WTC11 (cell line): ENCODE data around the gene CLNK. TPM values are rescaled to one million over a fixed set of nuclear protein-coding genes. Genes with fewer than 3 reads are reported as not detected.

Experiments used
- ATAC-seq: fragments of 200-7000 bp; cut with Tn5 transposase; 2 replicates; pipeline ENCODE4 v1.10.0; 2021; ENCODE audit warnings: mild to moderate bottlenecking, moderate library complexity
- CTCF ChIA-PET: fragments of 300-600 bp; sonication (Branson Sonifier 250); formaldehyde crosslinking; loops from one replicate; lab custom pipeline; 2021; ENCODE audit warnings: antibody characterized with exemption; lab: Charles Lee
- POLR2A ChIA-PET: fragments of 350-600 bp; sonication (Branson Sonifier 250); formaldehyde crosslinking; loops from one replicate; lab custom pipeline; 2021; ENCODE audit warnings: antibody characterized with exemption; lab: Charles Lee
- DNase-seq: peaks from one replicate; pipeline ENCODE4 v3.0.0; 2021; ENCODE audit warnings: low spot score
- H3K27ac Mint-ChIP-seq: 2 replicates; pipeline ENCODE4 v1.8.0; 2021; ENCODE audit warnings: mixed read lengths
- H3K27me3 Mint-ChIP-seq: 2 replicates; pipeline ENCODE4 v1.8.0; 2021; ENCODE audit warnings: low read depth, mild to moderate bottlenecking, moderate library complexity, mixed read lengths
- H3K36me3 Mint-ChIP-seq: 2 replicates; pipeline ENCODE4 v1.8.0; 2021; ENCODE audit warnings: mixed read lengths
- H3K4me1 Mint-ChIP-seq: 2 replicates; pipeline ENCODE4 v1.8.0; 2022; ENCODE audit warnings: mixed read lengths
- H3K4me3 Mint-ChIP-seq: 2 replicates; pipeline ENCODE4 v1.8.0; 2021; ENCODE audit warnings: mild to moderate bottlenecking, moderate library complexity, mixed read lengths
- H3K9me3 Mint-ChIP-seq: 2 replicates; pipeline ENCODE4 v1.8.0; 2021; ENCODE audit warnings: mixed read lengths
- AFF4 ChIP-seq: sonication (generic); formaldehyde crosslinking; IDR thresholded peaks from 2 replicates; pipeline ENCODE4 v1.8.1; 2023; ENCODE audit warnings: mild to moderate bottlenecking, missing genetic modification reagents, borderline replicate concordance
- ATF1 ChIP-seq: sonication (generic); formaldehyde crosslinking; IDR thresholded peaks from 2 replicates; pipeline ENCODE4 v1.8.1; 2023; ENCODE audit warnings: mild to moderate bottlenecking, moderate library complexity, missing genetic modification reagents
- ELF4 ChIP-seq: sonication (generic); formaldehyde crosslinking; IDR thresholded peaks from 2 replicates; pipeline ENCODE4 v1.8.1; 2022; ENCODE audit warnings: low read depth, mild to moderate bottlenecking, moderate library complexity, missing genetic modification reagents
- EMX1 ChIP-seq: fragments of 250-450 bp; sonication (Bioruptor Pico); IDR thresholded peaks from 2 replicates; pipeline ENCODE4 v1.8.0; 2021; ENCODE audit warnings: mild to moderate bottlenecking
- ERG ChIP-seq: fragments of 250-450 bp; sonication (Bioruptor Pico); IDR thresholded peaks from 2 replicates; pipeline ENCODE4 v1.8.0; 2021; ENCODE audit warnings: mild to moderate bottlenecking
- ETV6 ChIP-seq: sonication (generic); formaldehyde crosslinking; IDR thresholded peaks from 2 replicates; pipeline ENCODE4 v1.8.1; 2022; ENCODE audit warnings: mild to moderate bottlenecking, missing genetic modification reagents
- FOXP1 ChIP-seq: sonication (generic); formaldehyde crosslinking; IDR thresholded peaks from 2 replicates; pipeline ENCODE4 v1.8.0; 2022; ENCODE audit warnings: missing genetic modification reagents, mild to moderate bottlenecking, moderate library complexity, borderline replicate concordance
- GRHL2 ChIP-seq: fragments of 250-450 bp; sonication (Bioruptor Pico); IDR thresholded peaks from 2 replicates; pipeline ENCODE4 v1.8.0; 2022; ENCODE audit warnings: mild to moderate bottlenecking, moderate library complexity; ENCODE audit not compliant: insufficient replicate concordance, severe bottlenecking
- IRF2 ChIP-seq: sonication (generic); formaldehyde crosslinking; IDR thresholded peaks from 2 replicates; pipeline ENCODE4 v1.8.0; 2022; ENCODE audit warnings: low read depth, missing genetic modification reagents, borderline replicate concordance
- KAT7 ChIP-seq: sonication (generic); formaldehyde crosslinking; IDR thresholded peaks from 2 replicates; pipeline ENCODE4 v1.8.1; 2023; ENCODE audit warnings: missing genetic modification reagents, mild to moderate bottlenecking, borderline replicate concordance
- MAX ChIP-seq: sonication (generic); formaldehyde crosslinking; IDR thresholded peaks from 2 replicates; pipeline ENCODE4 v1.8.0; 2022; ENCODE audit warnings: mild to moderate bottlenecking, missing genetic modification reagents
- NFATC4 ChIP-seq: fragments of 250-450 bp; sonication (Bioruptor Pico); IDR thresholded peaks from 2 replicates; pipeline ENCODE4 v1.9.0; 2021; ENCODE audit warnings: mild to moderate bottlenecking
- NFE2L1 ChIP-seq: sonication (generic); formaldehyde crosslinking; IDR thresholded peaks from 2 replicates; pipeline ENCODE4 v1.8.1; 2023; ENCODE audit warnings: missing genetic modification reagents
- SMAD4 ChIP-seq: sonication (generic); formaldehyde crosslinking; IDR thresholded peaks from 2 replicates; pipeline ENCODE4 v1.8.0; 2022; ENCODE audit warnings: mild to moderate bottlenecking, missing genetic modification reagents
- TEAD4 ChIP-seq: sonication (generic); formaldehyde crosslinking; IDR thresholded peaks from 2 replicates; pipeline ENCODE4 v1.8.0; 2022; ENCODE audit warnings: mild to moderate bottlenecking, missing genetic modification reagents
- ZNF138 ChIP-seq: sonication (generic); formaldehyde crosslinking; conservative IDR thresholded peaks from 2 replicates; pipeline ENCODE4 v1.8.1; 2022; ENCODE audit warnings: mild to moderate bottlenecking, moderate library complexity, missing genetic modification reagents
- ZNF281 ChIP-seq: sonication (generic); formaldehyde crosslinking; IDR thresholded peaks from 2 replicates; pipeline ENCODE4 v1.8.0; 2023; ENCODE audit warnings: mild to moderate bottlenecking, missing genetic modification reagents
- ZNF396 ChIP-seq: fragments of 250-450 bp; sonication (Bioruptor Pico); IDR thresholded peaks from 2 replicates; pipeline ENCODE4 v1.8.0; 2021; ENCODE audit warnings: mild to moderate bottlenecking, moderate library complexity, borderline replicate concordance
- ZNF423 ChIP-seq: fragments of 250-450 bp; sonication (Bioruptor Pico); IDR thresholded peaks from 2 replicates; pipeline ENCODE4 v2.1.2; 2022; ENCODE audit warnings: mild to moderate bottlenecking, moderate library complexity
- total RNA-seq: library from RNA; stranded (reverse); gene quantifications from 3 replicates; pipeline ENCODE4 v1.2.3, GENCODE V29; 2021
- TF ChIP-seq, protein P1 (sequence below): sonication (generic); formaldehyde crosslinking; IDR thresholded peaks from 2 replicates; pipeline ENCODE4 v1.8.1; 2023; ENCODE audit warnings: mild to moderate bottlenecking, missing genetic modification reagents, moderate library complexity
- TF ChIP-seq, protein P2 (sequence below): sonication (generic); formaldehyde crosslinking; IDR thresholded peaks from 2 replicates; pipeline ENCODE4 v1.8.1; 2023; ENCODE audit warnings: mild to moderate bottlenecking, missing genetic modification reagents, moderate library complexity
- TF ChIP-seq, protein P3 (sequence below): fragments of 250-450 bp; sonication (Bioruptor Pico); IDR thresholded peaks from 2 replicates; pipeline ENCODE4 v1.9.0; 2021; ENCODE audit warnings: mild to moderate bottlenecking
- TF ChIP-seq, protein P4 (sequence below): sonication (generic); formaldehyde crosslinking; conservative IDR thresholded peaks from 2 replicates; pipeline ENCODE4 v1.8.1; 2022; ENCODE audit warnings: mild to moderate bottlenecking, missing genetic modification reagents

CLNK gene
- total RNA-seq, 1 experiment from 2014 or later = not detected

GRCh38 chr4:10448991-10449390, 235.6 kb downstream of the CLNK start (continued):
- TF ChIP-seq, protein P1, sequence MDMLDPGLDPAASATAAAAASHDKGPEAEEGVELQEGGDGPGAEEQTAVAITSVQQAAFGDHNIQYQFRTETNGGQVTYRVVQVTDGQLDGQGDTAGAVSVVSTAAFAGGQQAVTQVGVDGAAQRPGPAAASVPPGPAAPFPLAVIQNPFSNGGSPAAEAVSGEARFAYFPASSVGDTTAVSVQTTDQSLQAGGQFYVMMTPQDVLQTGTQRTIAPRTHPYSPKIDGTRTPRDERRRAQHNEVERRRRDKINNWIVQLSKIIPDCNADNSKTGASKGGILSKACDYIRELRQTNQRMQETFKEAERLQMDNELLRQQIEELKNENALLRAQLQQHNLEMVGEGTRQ (CRISPR knock-in tag) = no peak
- TF ChIP-seq ATF1 (CRISPR knock-in tag) (no peak), SMAD4 (CRISPR knock-in tag) (no peak), ZNF423 (no peak), MAX (no peak), GRHL2 (CRISPR knock-in tag) (no peak), KAT7 (CRISPR knock-in tag) (no peak), IRF2 (CRISPR knock-in tag) (no peak), TEAD4 (no peak)
- TF ChIP-seq, protein P2, sequence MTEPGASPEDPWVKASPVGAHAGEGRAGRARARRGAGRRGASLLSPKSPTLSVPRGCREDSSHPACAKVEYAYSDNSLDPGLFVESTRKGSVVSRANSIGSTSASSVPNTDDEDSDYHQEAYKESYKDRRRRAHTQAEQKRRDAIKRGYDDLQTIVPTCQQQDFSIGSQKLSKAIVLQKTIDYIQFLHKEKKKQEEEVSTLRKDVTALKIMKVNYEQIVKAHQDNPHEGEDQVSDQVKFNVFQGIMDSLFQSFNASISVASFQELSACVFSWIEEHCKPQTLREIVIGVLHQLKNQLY (CRISPR knock-in tag) = no peak

- no peak for ATAC-seq
- CTCF ChIA-PET = interaction anchor here (1.6 to 2.9 kb wide), 2 partner anchors 18 to 95 kb away, joined by 4 to 11 read pairs; no protein-coding TSS in a partner anchor
- Mint-ChIP-seq H3K27me3 (no peaks in the 10 kb centered on the region; the same call in none of the 2 replicates), H3K36me3 (peaks cover 45% of the 10 kb centered on the region), H3K9me3 (peaks cover 16% of the 10 kb centered on the region), H3K4me1 (peaks cover 12% of the 10 kb centered on the region), H3K27ac (no peak overlapping the region), H3K4me3 (no peak overlapping the region)
- no peak for DNase-seq
- POLR2A ChIA-PET = no interaction called here
- TF ChIP-seq ZNF138 = no peak
- no peak for TF ChIP-seq NFE2L1 (CRISPR knock-in tag)
- no peak for TF ChIP-seq ZNF396 (CRISPR knock-in tag)
- TF ChIP-seq ETV6 (CRISPR knock-in tag) = no peak
- no peak for TF ChIP-seq NFATC4 (CRISPR knock-in tag)
- no peak for TF ChIP-seq AFF4 (CRISPR knock-in tag)
- TF ChIP-seq ELF4 (CRISPR knock-in tag) = no peak
- TF ChIP-seq, protein P3, sequence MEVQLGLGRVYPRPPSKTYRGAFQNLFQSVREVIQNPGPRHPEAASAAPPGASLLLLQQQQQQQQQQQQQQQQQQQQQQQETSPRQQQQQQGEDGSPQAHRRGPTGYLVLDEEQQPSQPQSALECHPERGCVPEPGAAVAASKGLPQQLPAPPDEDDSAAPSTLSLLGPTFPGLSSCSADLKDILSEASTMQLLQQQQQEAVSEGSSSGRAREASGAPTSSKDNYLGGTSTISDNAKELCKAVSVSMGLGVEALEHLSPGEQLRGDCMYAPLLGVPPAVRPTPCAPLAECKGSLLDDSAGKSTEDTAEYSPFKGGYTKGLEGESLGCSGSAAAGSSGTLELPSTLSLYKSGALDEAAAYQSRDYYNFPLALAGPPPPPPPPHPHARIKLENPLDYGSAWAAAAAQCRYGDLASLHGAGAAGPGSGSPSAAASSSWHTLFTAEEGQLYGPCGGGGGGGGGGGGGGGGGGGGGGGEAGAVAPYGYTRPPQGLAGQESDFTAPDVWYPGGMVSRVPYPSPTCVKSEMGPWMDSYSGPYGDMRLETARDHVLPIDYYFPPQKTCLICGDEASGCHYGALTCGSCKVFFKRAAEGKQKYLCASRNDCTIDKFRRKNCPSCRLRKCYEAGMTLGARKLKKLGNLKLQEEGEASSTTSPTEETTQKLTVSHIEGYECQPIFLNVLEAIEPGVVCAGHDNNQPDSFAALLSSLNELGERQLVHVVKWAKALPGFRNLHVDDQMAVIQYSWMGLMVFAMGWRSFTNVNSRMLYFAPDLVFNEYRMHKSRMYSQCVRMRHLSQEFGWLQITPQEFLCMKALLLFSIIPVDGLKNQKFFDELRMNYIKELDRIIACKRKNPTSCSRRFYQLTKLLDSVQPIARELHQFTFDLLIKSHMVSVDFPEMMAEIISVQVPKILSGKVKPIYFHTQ = no peak
- TF ChIP-seq, protein P4, sequence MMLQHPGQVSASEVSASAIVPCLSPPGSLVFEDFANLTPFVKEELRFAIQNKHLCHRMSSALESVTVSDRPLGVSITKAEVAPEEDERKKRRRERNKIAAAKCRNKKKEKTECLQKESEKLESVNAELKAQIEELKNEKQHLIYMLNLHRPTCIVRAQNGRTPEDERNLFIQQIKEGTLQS (CRISPR knock-in tag) = no peak
- no peak for TF ChIP-seq ZNF281 (CRISPR knock-in tag)
- TF ChIP-seq EMX1 (CRISPR knock-in tag) = no peak
- TF ChIP-seq FOXP1 (CRISPR knock-in tag) = no peak
- TF ChIP-seq ERG = no peak
- TF ChIP-seq, protein P2 (CRISPR knock-in tag) = no peak
These were observed 241.6 kb downstream of the CLNK start for GRCh38 chr4:10442976-10443375.
